Islet of Langerhans (tissue), 1 donor: Measurements from ENCODE around the gene TEAD4.

Source experiments
- FAIRE-seq: peaks from one replicate; lab custom pipeline; 2011; peaks lifted over from hg19 to GRCh38; lab: Jason Lieb, UNC

TEAD4 gene

GRCh38 chr12:3003357-3003992 is 44.3 kb downstream of the TEAD4 start:
- FAIRE-seq, result no peak

DNA sequence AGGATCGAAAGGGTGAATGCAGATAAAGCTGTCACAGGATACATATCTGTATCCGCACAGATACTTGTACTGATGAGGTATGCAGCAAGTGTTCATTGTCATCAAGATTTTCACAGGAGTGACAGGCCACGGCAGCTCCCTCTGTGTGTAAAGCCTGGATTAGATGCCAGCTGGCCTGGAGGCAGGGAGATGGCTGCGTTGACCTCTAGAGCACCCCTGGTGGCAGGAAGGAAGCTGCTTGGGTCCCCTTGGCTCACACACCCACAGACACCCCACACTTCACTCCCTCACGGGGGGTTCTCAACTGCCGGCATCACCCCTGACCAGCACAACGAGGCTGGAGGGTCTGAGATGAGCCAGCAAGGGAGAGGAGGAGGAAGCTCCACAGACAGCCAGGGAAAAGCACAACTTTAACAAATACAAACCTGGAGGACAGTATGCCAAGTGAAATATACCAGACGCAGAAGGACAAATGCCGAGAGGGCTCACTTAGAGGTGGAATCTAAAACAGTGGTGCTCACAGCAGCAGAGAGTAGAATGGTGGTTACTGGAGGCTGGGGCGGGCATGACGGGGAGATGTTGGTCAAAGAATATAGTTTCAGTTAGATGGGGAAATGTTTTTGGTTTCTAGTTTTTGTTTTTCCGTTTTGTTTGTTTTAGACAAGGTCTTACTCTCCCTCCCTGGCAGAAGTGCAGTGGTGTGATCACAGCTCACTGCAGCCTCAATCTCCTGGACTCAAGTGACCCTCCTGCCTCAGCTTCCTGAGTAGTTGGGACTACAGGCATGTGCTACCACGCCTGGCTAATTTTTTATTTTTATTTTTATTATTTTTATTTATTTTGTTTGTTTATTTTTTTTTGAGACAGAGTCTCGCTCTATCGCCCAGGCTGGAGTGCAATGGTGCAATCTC is 45.7 kb downstream of the TEAD4 start:
- FAIRE-seq, result no peak

GRCh38 chr12:3005736-3006135 is 46.5 kb downstream of the TEAD4 start:
- FAIRE-seq, result no peak

DNA sequence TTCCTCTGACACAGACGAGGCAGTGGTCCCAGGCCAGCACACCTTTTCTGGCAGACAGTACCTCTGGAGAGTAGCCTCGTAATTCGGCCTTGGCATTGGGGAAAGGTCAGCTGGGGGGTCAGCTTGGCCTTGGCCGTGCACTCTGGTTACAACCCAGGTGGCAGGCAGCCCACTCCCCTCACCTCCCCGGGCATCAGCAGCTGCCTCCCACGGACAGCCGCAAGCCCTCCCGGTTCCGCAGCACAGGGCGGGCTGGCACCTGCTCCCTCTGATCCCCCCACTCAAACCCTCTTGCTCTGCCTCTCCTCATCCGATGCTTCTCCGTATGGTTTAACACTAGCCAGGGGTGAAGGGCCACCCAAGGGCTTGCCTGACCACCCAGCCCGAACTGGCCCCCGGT is 50.6 kb downstream of the TEAD4 start:
- FAIRE-seq, result no peak

GRCh38 chr12:3010214-3010930 is 51.2 kb downstream of the TEAD4 start:
- FAIRE-seq, result no peak

- FAIRE-seq, result no peak
These were observed 53.6 kb downstream of the TEAD4 start for GRCh38 chr12:3012786-3013185.

DNA sequence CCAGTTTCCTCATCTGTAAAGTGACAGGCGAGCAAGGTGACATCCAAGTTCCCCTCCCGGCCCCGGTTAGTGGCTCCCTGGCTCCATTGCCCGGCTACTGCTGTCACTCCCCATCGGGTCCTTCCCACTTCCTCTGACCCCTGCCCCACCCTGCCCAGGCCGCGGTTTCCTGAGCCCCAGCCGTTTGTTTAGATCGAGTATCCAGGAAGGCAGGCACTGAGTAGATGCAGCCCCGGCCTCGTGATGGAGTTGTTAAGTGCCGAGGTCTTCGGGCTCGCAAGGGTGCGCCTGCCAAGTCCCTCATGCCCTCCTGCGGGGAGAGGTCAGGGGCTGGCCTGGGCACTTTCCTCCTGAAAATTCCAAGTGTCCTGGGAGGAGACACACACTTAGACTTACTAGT is 55.4 kb downstream of the TEAD4 start:
- FAIRE-seq, result no peak

- FAIRE-seq, result no peak
These were observed 56.2 kb downstream of the TEAD4 start for GRCh38 chr12:3015356-3015755.

- no peak for FAIRE-seq
These were observed 57.0 kb downstream of the TEAD4 start for GRCh38 chr12:3016191-3016590.

DNA sequence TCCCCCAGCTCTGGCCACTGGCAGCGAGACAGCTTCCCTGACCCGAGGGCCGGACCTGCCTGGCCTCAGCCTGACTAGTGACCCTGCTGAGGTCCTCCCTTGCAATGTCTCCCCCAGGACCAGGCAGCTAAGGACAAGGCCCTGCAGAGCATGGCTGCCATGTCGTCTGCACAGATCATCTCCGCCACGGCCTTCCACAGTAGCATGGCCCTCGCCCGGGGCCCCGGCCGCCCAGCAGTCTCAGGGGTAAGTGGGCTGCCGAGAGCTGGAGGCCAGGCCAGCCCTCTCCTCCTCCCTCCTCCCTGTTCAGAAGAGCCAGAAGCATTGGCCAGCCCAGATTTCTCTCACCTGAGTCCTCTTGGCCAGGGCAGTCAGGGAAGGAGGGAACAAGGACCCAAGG is 58.1 kb downstream of the TEAD4 start:
- no peak for FAIRE-seq

DNA sequence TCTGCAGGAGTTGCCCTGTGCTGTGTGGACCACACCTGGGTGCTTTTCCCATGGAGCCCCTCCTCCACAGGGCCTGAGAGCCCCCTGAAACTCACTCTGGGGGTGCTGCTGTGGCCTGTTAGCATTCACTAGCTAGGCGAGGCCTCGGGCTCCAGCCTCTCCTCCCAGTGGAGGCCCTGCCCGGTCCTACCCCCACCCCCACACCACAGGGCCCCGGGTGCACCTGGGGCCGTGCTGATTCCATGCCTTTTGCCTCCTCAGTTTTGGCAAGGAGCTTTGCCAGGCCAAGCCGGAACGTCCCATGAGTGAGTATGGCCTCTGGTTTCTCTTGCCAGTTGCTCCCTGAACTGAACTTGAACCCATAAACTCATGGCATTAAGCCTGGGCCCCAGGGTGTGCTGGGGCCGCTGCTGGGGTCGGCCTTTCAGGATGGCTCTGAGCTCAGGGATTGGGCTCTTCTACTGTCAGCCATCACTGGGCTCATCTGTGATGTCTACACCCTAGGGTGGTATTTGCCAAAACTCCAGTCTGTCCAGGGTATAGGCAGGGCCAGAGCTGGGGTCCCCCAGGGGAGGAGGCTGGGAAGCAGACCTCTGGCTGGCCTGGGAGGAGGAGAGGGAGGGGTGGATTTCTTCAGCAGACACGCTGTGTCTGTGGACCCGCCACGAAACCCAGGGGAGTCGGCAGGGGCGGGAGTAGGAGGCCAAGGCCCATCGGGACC is 59.2 kb downstream of the TEAD4 start:
- no peak for FAIRE-seq

- FAIRE-seq, result no peak
These were observed 59.9 kb downstream of the TEAD4 start for GRCh38 chr12:3019005-3019680.

DNA sequence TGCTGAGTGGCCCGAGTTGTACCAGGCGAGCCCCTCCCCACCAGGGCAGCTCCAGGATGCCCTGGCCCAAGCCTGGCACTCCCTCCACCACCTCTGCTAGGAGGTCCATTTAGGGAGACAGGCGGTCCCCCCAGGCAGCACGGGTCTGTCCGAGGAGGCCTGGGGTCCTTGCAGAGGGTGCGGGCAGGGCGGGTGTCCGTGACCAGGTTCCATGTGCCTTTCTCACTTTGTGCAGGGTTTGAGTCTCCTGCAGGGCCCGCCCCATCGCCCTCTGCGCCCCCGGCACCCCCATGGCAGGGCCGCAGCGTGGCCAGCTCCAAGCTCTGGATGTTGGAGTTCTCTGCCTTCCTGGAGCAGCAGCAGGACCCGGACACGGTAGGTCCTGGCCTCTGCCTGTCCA is 61.2 kb downstream of the TEAD4 start:
- no peak for FAIRE-seq

GRCh38 chr12:3020850-3021435 is 61.7 kb downstream of the TEAD4 start:
- no peak for FAIRE-seq

- FAIRE-seq, result no peak
These were observed 63.2 kb downstream of the TEAD4 start for GRCh38 chr12:3022411-3022810.

DNA sequence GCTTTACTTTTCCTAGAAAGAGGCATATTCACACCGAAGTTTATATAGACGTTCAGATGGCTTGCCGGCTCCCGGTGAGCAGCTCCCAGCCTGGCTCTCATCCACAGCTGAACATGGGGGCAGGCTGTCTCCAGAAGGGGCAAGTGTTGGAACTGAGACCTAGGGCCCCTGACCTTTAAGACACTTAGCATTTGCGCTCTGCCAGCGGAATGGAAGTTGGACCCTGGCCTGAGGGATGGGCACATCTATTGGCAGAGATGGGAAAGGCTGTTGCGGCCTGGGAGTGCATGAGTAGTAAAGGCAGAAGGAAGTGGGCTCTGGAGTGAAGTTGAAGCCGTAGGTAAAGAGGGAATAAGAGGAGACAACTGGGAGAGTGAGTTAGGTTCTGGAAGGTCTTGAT is 63.8 kb downstream of the TEAD4 start:
- no peak for FAIRE-seq

DNA sequence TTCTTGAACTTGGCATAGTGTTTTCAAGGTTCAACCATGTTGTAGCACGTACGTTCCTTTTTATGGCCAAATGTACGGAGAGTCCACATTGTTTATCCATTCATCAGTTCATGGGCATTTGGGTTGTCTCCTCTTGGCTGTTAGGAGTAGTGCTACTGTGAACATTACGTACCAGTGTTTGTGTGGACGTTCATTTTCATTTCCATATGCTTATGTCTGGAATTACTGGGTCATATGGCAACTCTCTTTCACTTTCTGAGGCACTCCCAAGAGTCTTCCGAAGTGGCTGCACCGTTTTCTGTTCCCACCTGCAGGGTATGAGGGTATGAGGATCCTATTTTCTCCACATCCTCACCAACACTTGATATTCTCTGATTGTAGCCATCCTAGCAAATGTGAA is 68.9 kb downstream of the TEAD4 start:
- no peak for FAIRE-seq

DNA sequence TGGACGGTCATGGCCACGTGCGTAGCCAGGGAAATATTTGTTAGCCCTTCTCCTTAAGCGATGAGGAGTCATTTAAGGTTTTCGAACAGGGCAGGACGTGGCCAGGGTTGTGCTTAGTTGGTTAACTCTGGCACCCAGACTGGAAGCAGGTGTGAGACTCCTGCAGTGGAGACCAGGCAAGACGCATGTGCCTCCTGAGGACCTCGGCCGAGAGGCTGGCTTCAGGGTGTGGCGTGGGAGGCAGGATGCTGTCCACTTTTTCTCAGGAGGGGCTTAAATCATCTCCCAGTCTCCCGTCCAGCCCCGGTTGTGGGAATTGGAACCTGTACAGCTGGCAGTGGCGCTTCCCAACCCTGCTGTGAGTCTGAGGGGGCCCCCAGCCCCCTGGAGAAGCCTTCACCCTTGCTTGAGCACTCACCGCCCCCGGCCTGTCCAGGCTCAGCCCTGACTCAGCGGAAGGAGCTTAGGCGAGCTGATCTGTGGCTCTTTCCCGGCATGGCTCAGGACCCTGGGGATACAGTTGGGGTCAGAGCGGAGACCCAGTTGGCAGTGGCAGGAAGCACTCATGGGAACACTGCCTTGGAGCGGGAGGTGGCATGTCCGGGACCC is 71.7 kb downstream of the TEAD4 start:
- FAIRE-seq, result no peak

- FAIRE-seq, result no peak
These were observed 73.0 kb downstream of the TEAD4 start for GRCh38 chr12:3032161-3032560.

DNA sequence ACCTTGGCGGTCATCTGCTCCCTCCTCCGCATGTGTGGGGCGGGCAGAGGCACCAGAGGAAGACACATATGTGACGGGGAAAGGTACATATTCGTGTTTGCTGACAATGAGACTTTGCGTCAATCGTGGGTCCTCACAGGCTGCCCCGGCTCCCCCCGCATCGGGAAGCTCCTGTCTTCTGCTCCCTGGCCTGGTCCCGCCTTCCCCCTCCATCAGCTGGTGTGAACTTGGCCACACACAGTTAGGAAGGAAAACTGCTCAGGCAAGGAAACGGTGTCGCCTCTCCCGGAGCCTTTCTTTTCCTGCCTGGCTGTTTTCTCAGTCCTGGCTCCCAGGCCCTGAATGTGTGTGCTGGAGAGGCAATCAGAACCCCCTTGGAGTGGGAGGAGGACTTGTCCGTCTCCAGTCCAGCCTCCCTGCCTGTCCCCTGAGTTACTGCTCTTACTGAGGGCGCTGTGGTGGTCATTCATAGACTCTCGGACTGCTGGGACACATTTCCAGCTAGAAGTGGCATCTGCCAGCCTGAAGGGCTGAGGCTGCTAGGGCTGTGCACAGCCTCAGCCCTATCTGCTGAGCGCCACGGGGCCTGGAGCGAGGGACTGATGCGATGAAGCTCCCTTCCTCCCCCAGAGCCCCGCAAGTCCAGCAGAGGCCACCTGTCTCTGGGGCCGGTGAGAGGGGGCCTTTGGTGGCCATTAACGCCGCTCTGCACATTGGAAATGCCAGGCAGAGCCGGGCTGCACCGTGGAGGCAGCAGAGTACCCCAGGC is 73.8 kb downstream of the TEAD4 start:
- no peak for FAIRE-seq

GRCh38 chr12:3033539-3033867 is 74.3 kb downstream of the TEAD4 start:
- FAIRE-seq, result no peak
